Smooth muscle cell (in vitro differentiated cells): ENCODE results near the gene TRIM2. TPM values are rescaled to one million over a fixed set of nuclear protein-coding genes. Genes with fewer than 3 reads are reported as not detected.
A peak's percentile ranks its signal among the peaks of the same experiment; 100 is the strongest.

Source experiments
- DNase-seq: peaks from one replicate; lab custom pipeline; 2025; ENCODE audit not compliant: unreplicated experiment; lab: John Stamatoyannopoulos, UW
- H2AFZ ChIP-seq: fragments of 200-600 bp; sonication (generic); 2 replicates; pipeline ENCODE4 v1.6.0; 2016; ENCODE audit warnings: antibody characterized with exemption, low read depth, mild to moderate bottlenecking
- H3F3A ChIP-seq: fragments of 200-600 bp; sonication (generic); 2 replicates; pipeline ENCODE4 v1.6.0; 2017; ENCODE audit warnings: antibody characterized with exemption, low read depth
- H3K27ac ChIP-seq: fragments of 200-600 bp; sonication (generic); 2 replicates; pipeline ENCODE4 v1.5.1; 2016; ENCODE audit warnings: low read depth, mild to moderate bottlenecking
- H3K27me3 ChIP-seq: fragments of 200-600 bp; sonication (generic); 2 replicates; pipeline ENCODE4 v1.6.1; 2016; ENCODE audit warnings: low read depth, mild to moderate bottlenecking
- H3K36me3 ChIP-seq: fragments of 200-600 bp; sonication (generic); 2 replicates; pipeline ENCODE4 v1.5.1; 2016; ENCODE audit warnings: low read depth
- H3K4me1 ChIP-seq: fragments of 200-600 bp; sonication (generic); 2 replicates; pipeline ENCODE4 v1.5.1; 2016; ENCODE audit warnings: low read depth
- H3K4me2 ChIP-seq: fragments of 200-600 bp; sonication (generic); 2 replicates; pipeline ENCODE4 v1.6.0; 2016; ENCODE audit warnings: mild to moderate bottlenecking
- H3K4me3 ChIP-seq: fragments of 200-600 bp; sonication (generic); 2 replicates; pipeline ENCODE4 v1.5.1; 2016; ENCODE audit warnings: mild to moderate bottlenecking
- H3K79me2 ChIP-seq: fragments of 200-600 bp; sonication (generic); 2 replicates; pipeline ENCODE4 v1.6.0; 2016; ENCODE audit warnings: low read depth, mild to moderate bottlenecking
- H3K9ac ChIP-seq: fragments of 200-600 bp; sonication (generic); 2 replicates; pipeline ENCODE4 v1.6.0; 2016; ENCODE audit warnings: low read depth
- H3K9me3 ChIP-seq: fragments of 200-600 bp; sonication (generic); replicated peaks from 2 replicates; pipeline ENCODE4 v1.5.1; 2016; ENCODE audit warnings: low read depth
- H4K20me1 ChIP-seq: fragments of 200-600 bp; sonication (generic); 2 replicates; pipeline ENCODE4 v1.6.0; 2016; ENCODE audit warnings: low read depth
- WGBS: methylation state at CpG from one replicate; pipeline ENCODE4 v1.1.7; 2016; ENCODE audit warnings: low lambda C conversion rate; 5-methylcytosine and 5-hydroxymethylcytosine counted together
- polyA plus RNA-seq: library from polyadenylated mRNA; unstranded; fragments of >200 nt; fragmentation: Nextera tagmentation; extraction: Ambion mirVana; gene quantifications from 2 replicates; pipeline ENCODE4 v1.2.1, GENCODE V29; 2016
- total RNA-seq: library from RNA; depleted of rRNA; stranded (reverse); fragments of >200 nt; gene quantifications from 2 replicates; pipeline ENCODE4 v1.2.3, GENCODE V29; 2014
- TF ChIP-seq, protein P1 (sequence below): fragments of 200-600 bp; sonication (generic); IDR thresholded peaks from 2 replicates; pipeline ENCODE4 v1.5.1; 2017; ENCODE audit warnings: borderline replicate concordance, mild to moderate bottlenecking, antibody characterized with exemption; ENCODE audit not compliant: insufficient read depth, poor library complexity, severe bottlenecking

Gene TRIM2
- total and polyA plus RNA-seq, 2 experiments from 2014 or later = 9.1 to 33.4 TPM

DNA sequence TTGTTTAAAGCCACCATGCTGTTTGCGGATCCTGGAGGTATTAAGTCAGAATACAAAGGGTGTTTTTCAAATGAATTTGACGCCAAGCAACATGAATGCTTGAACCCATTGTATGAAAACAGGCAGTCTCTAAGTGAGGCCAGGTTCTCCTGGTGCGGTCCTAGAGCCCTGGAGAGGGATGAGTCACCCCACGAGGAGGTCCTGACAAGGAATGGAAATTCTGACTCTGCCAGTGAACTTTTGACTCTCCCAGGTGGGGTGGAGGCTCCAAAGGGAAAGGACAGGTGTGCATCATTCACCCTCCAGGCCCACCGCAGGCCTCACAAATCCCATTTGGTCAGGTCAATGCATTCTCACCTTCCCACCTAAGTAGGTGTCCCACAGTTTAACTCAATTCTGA is 1.5 kb downstream of the TRIM2 start:
- no peak overlapping the region for H3K9ac ChIP-seq
- no peaks in the 10 kb centered on the region for H3K27me3 ChIP-seq
- H4K20me1 ChIP-seq = no peaks in the 10 kb centered on the region
- H2AFZ ChIP-seq = no peak overlapping the region
- no peaks in the 10 kb centered on the region for H3K79me2 ChIP-seq
- peaks cover 29% of the 10 kb centered on the region for H3K4me1 ChIP-seq
- TF ChIP-seq, protein P1, sequence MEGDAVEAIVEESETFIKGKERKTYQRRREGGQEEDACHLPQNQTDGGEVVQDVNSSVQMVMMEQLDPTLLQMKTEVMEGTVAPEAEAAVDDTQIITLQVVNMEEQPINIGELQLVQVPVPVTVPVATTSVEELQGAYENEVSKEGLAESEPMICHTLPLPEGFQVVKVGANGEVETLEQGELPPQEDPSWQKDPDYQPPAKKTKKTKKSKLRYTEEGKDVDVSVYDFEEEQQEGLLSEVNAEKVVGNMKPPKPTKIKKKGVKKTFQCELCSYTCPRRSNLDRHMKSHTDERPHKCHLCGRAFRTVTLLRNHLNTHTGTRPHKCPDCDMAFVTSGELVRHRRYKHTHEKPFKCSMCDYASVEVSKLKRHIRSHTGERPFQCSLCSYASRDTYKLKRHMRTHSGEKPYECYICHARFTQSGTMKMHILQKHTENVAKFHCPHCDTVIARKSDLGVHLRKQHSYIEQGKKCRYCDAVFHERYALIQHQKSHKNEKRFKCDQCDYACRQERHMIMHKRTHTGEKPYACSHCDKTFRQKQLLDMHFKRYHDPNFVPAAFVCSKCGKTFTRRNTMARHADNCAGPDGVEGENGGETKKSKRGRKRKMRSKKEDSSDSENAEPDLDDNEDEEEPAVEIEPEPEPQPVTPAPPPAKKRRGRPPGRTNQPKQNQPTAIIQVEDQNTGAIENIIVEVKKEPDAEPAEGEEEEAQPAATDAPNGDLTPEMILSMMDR = no peak
- H3K36me3 ChIP-seq = no peaks in the 10 kb centered on the region
- H3K4me3 ChIP-seq = peak overlapping the region; percentile 35
- no peak for DNase-seq
- no peak overlapping the region for H3K27ac ChIP-seq
- H3K9me3 ChIP-seq = no peaks in the 10 kb centered on the region
- no peaks in the 10 kb centered on the region for H3F3A ChIP-seq
- 37% methylated on average over 5 of the region's 5 CpGs for WGBS
- peak overlapping the region; percentile 79 for H3K4me2 ChIP-seq

GRCh38 chr4:153206534-153206933 is 2.3 kb downstream of the TRIM2 start:
- Histone ChIP-seq H2AFZ (no peak overlapping the region), H3K4me2 (no peak overlapping the region), H3K4me3 (peak overlapping the region; percentile 31), H3F3A (peaks cover under 1% of the 10 kb centered on the region), H3K9ac (no peak overlapping the region), H3K36me3 (no peaks in the 10 kb centered on the region), H3K27ac (no peak overlapping the region), H3K4me1 (peaks cover 29% of the 10 kb centered on the region), H4K20me1 (no peaks in the 10 kb centered on the region), H3K9me3 (no peaks in the 10 kb centered on the region), H3K27me3 (no peaks in the 10 kb centered on the region), H3K79me2 (no peaks in the 10 kb centered on the region)
- 30% methylated on average over 5 of the region's 5 CpGs for whole genome bisulfite sequencing
- TF ChIP-seq, protein P1 = no peak
- DNase-seq = no peak

GRCh38 chr4:153207027-153207426 is 2.8 kb downstream of the TRIM2 start:
- Histone ChIP-seq H3K4me3 (peak overlapping the region; percentile 13), H3K27ac (no peak overlapping the region), H2AFZ (no peak overlapping the region), H4K20me1 (no peaks in the 10 kb centered on the region), H3K9ac (no peak overlapping the region), H3F3A (peaks cover 5% of the 10 kb centered on the region), H3K4me2 (no peak overlapping the region), H3K9me3 (no peaks in the 10 kb centered on the region), H3K27me3 (no peaks in the 10 kb centered on the region), H3K36me3 (no peaks in the 10 kb centered on the region), H3K4me1 (peaks cover 29% of the 10 kb centered on the region), H3K79me2 (no peaks in the 10 kb centered on the region)
- WGBS = 38% methylated on average over 8 of the region's 8 CpGs
- TF ChIP-seq, protein P1 = no peak
- no peak for DNase-seq

GRCh38 chr4:153207567-153207966 is 3.3 kb downstream of the TRIM2 start:
- H3K9me3 ChIP-seq = no peaks in the 10 kb centered on the region
- DNase-seq = no peak
- H4K20me1 ChIP-seq = no peaks in the 10 kb centered on the region
- H3K27me3 ChIP-seq = no peaks in the 10 kb centered on the region
- WGBS = 42% methylated on average over 7 of the region's 7 CpGs
- TF ChIP-seq, protein P1 = peak; percentile 31
- H3K4me3 ChIP-seq = peak overlapping the region; percentile 13
- H3K36me3 ChIP-seq = no peaks in the 10 kb centered on the region
- no peak overlapping the region for H2AFZ ChIP-seq
- H3K27ac ChIP-seq = no peak overlapping the region
- no peaks in the 10 kb centered on the region for H3K79me2 ChIP-seq
- H3K4me2 ChIP-seq = no peak overlapping the region
- H3F3A ChIP-seq = peaks cover 7% of the 10 kb centered on the region
- H3K4me1 ChIP-seq = peaks cover 29% of the 10 kb centered on the region
- no peak overlapping the region for H3K9ac ChIP-seq
